Measurements from ENCODE around the gene SLC26A5.
"Not testable (repeated sequence)": the region's sequence is repeated elsewhere in the genome, so short reads cannot be mapped to it uniquely, and the experiment has no call there.

SLC26A5 gene

GRCh38 chr7:103446049-103446520 lies at the start of gene SLC26A5:
Gene SLC26A5, minus strand, starts transcription at chr7:103446207. Its CDS starts 24,693 bp downstream, at chr7:103421514.
- no peak for DNase-seq (ENCODE audit: low read depth)

- DNase-seq (ENCODE audit: low read depth), result no peak
These were observed 41.4 kb upstream of the SLC26A5 start for GRCh38 chr7:103487419-103487818.

GRCh38 chr7:103486873-103487272 lies 40.9 kb upstream of the SLC26A5 start:
- not testable (repeated sequence) for DNase-seq (ENCODE audit: low read depth)

GRCh38 chr7:103480771-103481170 lies 34.8 kb upstream of the SLC26A5 start:
- no peak for DNase-seq (ENCODE audit: low read depth)

- no peak for DNase-seq (ENCODE audit: low read depth)
These were observed 28.9 kb upstream of the SLC26A5 start for GRCh38 chr7:103474956-103475355.

- DNase-seq (ENCODE audit: low read depth), result no peak
These were observed 23.3 kb upstream of the SLC26A5 start for GRCh38 chr7:103469095-103469948.

GRCh38 chr7:103466814-103467213 lies 20.8 kb upstream of the SLC26A5 start:
- no peak for DNase-seq (ENCODE audit: low read depth)

- DNase-seq (ENCODE audit: low read depth), result no peak
These were observed 16.4 kb upstream of the SLC26A5 start for GRCh38 chr7:103462358-103462757.

GRCh38 chr7:103447073-103447960 lies 1.3 kb upstream of the SLC26A5 start:
- DNase-seq (ENCODE audit: low read depth), result no peak

- no peak for DNase-seq (ENCODE audit: low read depth)
These were observed 569 bp downstream of the SLC26A5 start for GRCh38 chr7:103445228-103446048.

- no peak for DNase-seq (ENCODE audit: low read depth)
These were observed 6.3 kb downstream of the SLC26A5 start for GRCh38 chr7:103439661-103440060.

- no peak for DNase-seq (ENCODE audit: low read depth)
These were observed 8.4 kb downstream of the SLC26A5 start for GRCh38 chr7:103437623-103438022.

- no peak for DNase-seq (ENCODE audit: low read depth)
These were observed 13.3 kb downstream of the SLC26A5 start for GRCh38 chr7:103432712-103433111.

- no peak for DNase-seq (ENCODE audit: low read depth)
These were observed 20.8 kb downstream of the SLC26A5 start for GRCh38 chr7:103425177-103425576.

- no peak for DNase-seq (ENCODE audit: low read depth)
These were observed 22.4 kb downstream of the SLC26A5 start for GRCh38 chr7:103423467-103424179.

- no peak for DNase-seq (ENCODE audit: low read depth)
These were observed 25.1 kb downstream of the SLC26A5 start for GRCh38 chr7:103420857-103421384.

GRCh38 chr7:103418241-103418640 lies 27.8 kb downstream of the SLC26A5 start:
- no peak for DNase-seq (ENCODE audit: low read depth)

GRCh38 chr7:103413407-103413806 lies 32.6 kb downstream of the SLC26A5 start:
- no peak for DNase-seq (ENCODE audit: low read depth)

GRCh38 chr7:103412151-103412550 lies 33.9 kb downstream of the SLC26A5 start:
- DNase-seq (ENCODE audit: low read depth), result no peak

- DNase-seq (ENCODE audit: low read depth), result not testable (repeated sequence)
These were observed 40.0 kb downstream of the SLC26A5 start for GRCh38 chr7:103405789-103406613.

All from HS-27A (cell line).